Esophagus squamous epithelium (tissue), 5 donors: ENCODE results near the gene PYROXD2. TPM values are rescaled to one million over a fixed set of nuclear protein-coding genes. Genes with fewer than 3 reads are reported as not detected.

Source experiments
- DNase-seq: peaks from one replicate; lab custom pipeline; 2025; lab: John Stamatoyannopoulos, UW
- H3K27ac ChIP-seq, 4 donors: fragments of 200-600 bp; sonication (generic); one replicate each; pipeline ENCODE4 v1.5.1; 2016 to 2019; ENCODE audit warnings: mild to moderate bottlenecking in 1 of 4
- H3K27me3 ChIP-seq, 4 donors: fragments of 200-600 bp; sonication (generic); 1 replicate in 3 of 4; 2 replicates in 1 of 4; pipeline versions ENCODE4 v1.5.1 to v1.6.0; 2017 to 2021; ENCODE audit warnings: antibody characterized with exemption in 1 of 4
- H3K36me3 ChIP-seq, 3 donors: fragments of 200-600 bp; sonication (generic); one replicate each; pipeline ENCODE4 v1.5.1; 2016 to 2019
- H3K4me1 ChIP-seq, 3 donors: fragments of 200-600 bp; sonication (generic); one replicate each; pipeline ENCODE4 v1.5.1; 2017 to 2019
- H3K4me3 ChIP-seq, 4 donors: fragments of 200-600 bp; sonication (generic); 1 replicate in 3 of 4; 2 replicates in 1 of 4; pipeline ENCODE4 v1.5.1; 2016 to 2019; ENCODE audit warnings: mild to moderate bottlenecking in 2 of 4, moderate library complexity in 1 of 4
- H3K9me3 ChIP-seq, 3 donors: fragments of 200-600 bp; sonication (generic); one replicate each; pipeline ENCODE4 v1.5.1; 2016 to 2019
- CTCF ChIP-seq, 6 experiments: fragments of 450-650 bp in 4 of 6; fragments of 200-600 bp in 2 of 6; sonication (generic) in 2 of 6; IDR thresholded peaks; one replicate each; pipeline ENCODE4 v1.5.1; 2016 to 2019; ENCODE audit warnings: antibody characterized with exemption in 6 of 6, mild to moderate bottlenecking in 4 of 6, moderate library complexity in 4 of 6
- POLR2A ChIP-seq, 4 donors: fragments of 450-650 bp; IDR thresholded peaks; one replicate each; pipeline ENCODE4 v1.6.1; 2017; ENCODE audit warnings: antibody characterized with exemption in 4 of 4, mild to moderate bottlenecking in 4 of 4, moderate library complexity in 3 of 4
- WGBS, 2 donors: methylation state at CpG; one replicate each; pipeline ENCODE4 v1.1.5; 2018; 5-methylcytosine and 5-hydroxymethylcytosine counted together
- intact Hi-C: fragments of 100-400 bp; cut with DNase I; formaldehyde crosslinking; loops from one replicate; pipeline ENCODE4 v1.15.0; 2022
- total RNA-seq, 4 donors: library from RNA; depleted of rRNA; stranded (reverse); fragments of >200 nt; gene quantifications; one replicate each; pipeline ENCODE4 v1.1.0, GENCODE V29; 2016
- donor health status: DM: yes; HTN: yes; CAD: no.

PYROXD2 gene
- total RNA-seq, 4 donors from 2014 or later, result 1.6 to 7.7 (median 3.9) TPM

GRCh38 chr10:98400482-98400881 is 14.5 kb downstream of the PYROXD2 start:
- no peak overlapping the region for H3K27ac ChIP-seq
- 90 to 98% methylated on average over 2 of the region's 2 CpGs for WGBS, 2 donors
- H3K36me3 ChIP-seq, result peaks cover 0 to 33% (median 0%) of the 10 kb centered on the region in 3 donors
- intact Hi-C loops, result no loop called here
- H3K4me3 ChIP-seq, result no peak overlapping the region
- H3K9me3 ChIP-seq, result no peaks in the 10 kb centered on the region
- no peaks in the 10 kb centered on the region for H3K27me3 ChIP-seq
- no peak for DNase-seq
- H3K4me1 ChIP-seq, result peaks cover 0 to 11% (median 7%) of the 10 kb centered on the region in 3 donors
- TF ChIP-seq POLR2A (IDR thresholded peaks at IDR 0.05) (no peak), CTCF (IDR thresholded peaks at IDR 0.05) (no peak)

GRCh38 chr10:98399784-98400183 is 15.2 kb downstream of the PYROXD2 start:
- no peaks in the 10 kb centered on the region for H3K9me3 ChIP-seq
- no peaks in the 10 kb centered on the region for H3K27me3 ChIP-seq
- H3K36me3 ChIP-seq, result peaks cover 0 to 40% (median 0%) of the 10 kb centered on the region in 3 donors
- TF ChIP-seq POLR2A (IDR thresholded peaks at IDR 0.05) (no peak), CTCF (IDR thresholded peaks at IDR 0.05) (no peak)
- no peak for DNase-seq
- no peak overlapping the region for H3K27ac ChIP-seq
- intact Hi-C loops, result no loop called here
- no peak overlapping the region for H3K4me3 ChIP-seq
- 76 to 83% methylated on average over 3 to 5 of the region's 9 CpGs for WGBS, 2 donors
- peaks cover 0 to 9% (median 4%) of the 10 kb centered on the region in 3 donors for H3K4me1 ChIP-seq

GRCh38 chr10:98397089-98397600 is 17.8 kb downstream of the PYROXD2 start:
- Histone ChIP-seq H3K27me3 (peaks cover 0 to 4% (median 0%) of the 10 kb centered on the region in 4 donors), H3K36me3 (peaks cover 0 to 32% (median 0%) of the 10 kb centered on the region in 3 donors), H3K27ac (no peak overlapping the region), H3K4me3 (no peak overlapping the region), H3K9me3 (no peaks in the 10 kb centered on the region), H3K4me1 (peaks cover 0 to 17% (median 4%) of the 10 kb centered on the region in 3 donors)
- intact Hi-C loops, result no loop called here
- 98 to 100% methylated on average over 2 to 8 of the region's 9 CpGs for WGBS, 2 donors
- TF ChIP-seq CTCF (IDR thresholded peaks at IDR 0.05), result no peak
- TF ChIP-seq POLR2A (IDR thresholded peaks at IDR 0.05), result no peak
- DNase-seq, result no peak

- no peak for DNase-seq
- TF ChIP-seq POLR2A (IDR thresholded peaks at IDR 0.05), result no peak
- no peak for TF ChIP-seq CTCF (IDR thresholded peaks at IDR 0.05)
- intact Hi-C loops, result no loop called here
- Histone ChIP-seq H3K4me3 (no peak overlapping the region), H3K36me3 (peaks cover 0 to 32% (median 0%) of the 10 kb centered on the region in 3 donors), H3K4me1 (peaks cover 0 to 25% (median 12%) of the 10 kb centered on the region in 3 donors), H3K9me3 (no peaks in the 10 kb centered on the region), H3K27me3 (peaks cover 0 to 4% (median 0%) of the 10 kb centered on the region in 4 donors), H3K27ac (no peak overlapping the region)
- 84 to 91% methylated on average over 5 to 6 of the region's 6 CpGs for WGBS, 2 donors
Observed at GRCh38 chr10:98396096-98397063, 18.6 kb downstream of the PYROXD2 start.
